ENCODE results near the gene ADRB2.

- no peak for TF ChIP-seq CTCF (IDR thresholded peaks at IDR 0.05; ENCODE audit: low read depth, low read length, poor library complexity, severe bottlenecking)
- TF ChIP-seq EZH2phosphoT487 (IDR thresholded peaks at IDR 0.05; ENCODE audit: borderline replicate concordance, low read length), result no peak
Measured at GRCh38 chr5:148808864-148809642, 17.4 kb upstream of the ADRB2 start.
